ENCODE results near the gene TRABD2B. TPM values are rescaled to one million over a fixed set of nuclear protein-coding genes. Genes with fewer than 3 reads are reported as not detected.

Gene TRABD2B
- total RNA-seq, 1 donor from 2014 or later, result not detected

GRCh38 chr1:47738560-47739182 lies 258.5 kb downstream of the TRABD2B start:
- peak; percentile 50 for DNase-seq (ENCODE audit: low read depth)

- DNase-seq (ENCODE audit: low read depth), result no peak
Measured at GRCh38 chr1:47732489-47732888, 264.7 kb downstream of the TRABD2B start.

DNA sequence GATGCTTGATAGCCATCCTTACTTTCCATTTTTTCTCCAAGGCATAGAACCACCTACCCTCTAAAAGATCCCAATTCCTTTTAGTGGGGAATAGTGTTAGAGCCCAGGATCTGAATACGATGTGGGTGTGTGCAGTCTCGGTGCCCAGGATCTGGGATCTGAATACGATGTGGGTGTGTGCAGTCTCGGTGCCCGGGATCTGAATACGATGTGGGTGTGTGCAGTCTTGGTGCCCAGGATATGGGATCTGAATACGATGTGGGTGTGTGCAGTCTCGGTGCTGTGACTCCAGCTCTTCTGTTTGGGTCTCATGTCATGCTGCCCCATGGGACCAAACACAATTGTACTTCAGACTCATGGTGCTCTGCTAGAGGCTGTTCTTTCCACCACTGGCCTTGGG lies 265.5 kb downstream of the TRABD2B start:
- DNase-seq (ENCODE audit: low read depth), result no peak

DNA sequence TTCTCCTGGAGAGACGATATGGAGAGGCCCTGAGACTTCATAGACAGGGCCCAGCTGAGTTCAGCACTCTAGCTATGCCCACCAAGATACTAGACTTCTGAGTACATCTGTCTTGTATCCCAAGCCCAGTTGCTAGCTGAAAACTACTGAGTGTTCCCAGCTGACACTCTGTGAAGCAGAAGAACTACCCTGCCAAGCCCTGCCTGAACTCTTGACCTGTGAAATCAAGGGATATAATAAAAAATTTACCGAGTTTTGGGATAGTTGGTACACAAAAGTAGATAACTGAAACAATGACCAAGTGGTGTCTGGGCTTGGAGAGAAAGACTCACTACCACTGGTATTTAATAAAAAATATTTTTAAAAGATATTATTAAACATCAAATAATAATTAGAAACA lies 267.5 kb downstream of the TRABD2B start:
- DNase-seq (ENCODE audit: low read depth), result no peak

DNA sequence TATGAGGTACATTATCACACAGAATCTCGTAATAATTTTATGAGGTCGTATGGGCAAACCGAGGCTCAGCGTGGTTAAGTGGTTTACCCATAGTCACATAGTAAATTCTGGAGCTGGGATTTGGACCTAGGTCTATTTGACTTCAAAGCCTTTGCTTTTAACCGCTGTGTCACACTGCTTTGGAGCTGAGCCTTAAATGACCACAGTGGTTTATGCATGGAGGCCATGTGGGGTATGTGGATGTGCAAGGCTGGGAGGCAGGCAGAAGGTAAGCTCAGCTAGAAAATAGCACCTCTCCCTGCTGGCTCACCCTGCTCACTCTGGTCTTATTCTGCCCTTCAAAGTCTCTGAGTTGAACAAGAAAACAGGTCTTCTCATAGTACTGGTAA lies 269.5 kb downstream of the TRABD2B start:
- peak; percentile 49 for DNase-seq (ENCODE audit: low read depth)

GRCh38 chr1:47727051-47727696 lies 270.0 kb downstream of the TRABD2B start:
- DNase-seq (ENCODE audit: low read depth), result no peak

GRCh38 chr1:47725992-47726855 lies 271.0 kb downstream of the TRABD2B start:
- DNase-seq (ENCODE audit: low read depth), result peak; percentile 74

GRCh38 chr1:47725511-47725991 lies 271.6 kb downstream of the TRABD2B start:
- no peak for DNase-seq (ENCODE audit: low read depth)

GRCh38 chr1:47725000-47725473 lies 272.1 kb downstream of the TRABD2B start:
- no peak for DNase-seq (ENCODE audit: low read depth)

DNA sequence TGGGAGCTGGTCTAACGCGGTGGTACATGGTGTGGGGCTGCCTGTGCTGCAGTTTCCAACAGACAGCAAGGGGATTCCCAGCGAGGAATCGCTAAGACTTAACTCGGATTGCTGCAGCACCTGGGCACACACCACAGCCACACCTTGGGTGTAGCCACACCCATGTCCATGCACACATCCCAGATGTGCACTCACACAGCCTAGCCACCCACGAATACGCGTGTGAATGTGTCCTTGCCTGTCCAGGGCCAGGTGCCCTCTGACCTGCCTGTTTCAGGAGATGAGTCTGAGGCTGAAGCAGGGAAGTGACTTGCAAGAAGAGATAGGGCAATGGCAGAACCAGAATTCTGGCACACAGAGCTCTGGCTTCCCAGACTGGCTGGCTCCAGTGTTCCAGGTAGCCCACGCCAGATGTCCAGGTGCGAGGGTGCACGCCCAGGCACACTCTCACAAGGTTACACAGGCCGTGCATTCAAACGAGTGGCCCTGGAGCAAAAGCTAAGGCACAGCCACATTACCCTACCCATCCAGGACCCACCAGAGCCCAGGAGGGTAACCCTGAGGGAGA lies 272.7 kb downstream of the TRABD2B start:
- no peak for DNase-seq (ENCODE audit: low read depth)

DNA sequence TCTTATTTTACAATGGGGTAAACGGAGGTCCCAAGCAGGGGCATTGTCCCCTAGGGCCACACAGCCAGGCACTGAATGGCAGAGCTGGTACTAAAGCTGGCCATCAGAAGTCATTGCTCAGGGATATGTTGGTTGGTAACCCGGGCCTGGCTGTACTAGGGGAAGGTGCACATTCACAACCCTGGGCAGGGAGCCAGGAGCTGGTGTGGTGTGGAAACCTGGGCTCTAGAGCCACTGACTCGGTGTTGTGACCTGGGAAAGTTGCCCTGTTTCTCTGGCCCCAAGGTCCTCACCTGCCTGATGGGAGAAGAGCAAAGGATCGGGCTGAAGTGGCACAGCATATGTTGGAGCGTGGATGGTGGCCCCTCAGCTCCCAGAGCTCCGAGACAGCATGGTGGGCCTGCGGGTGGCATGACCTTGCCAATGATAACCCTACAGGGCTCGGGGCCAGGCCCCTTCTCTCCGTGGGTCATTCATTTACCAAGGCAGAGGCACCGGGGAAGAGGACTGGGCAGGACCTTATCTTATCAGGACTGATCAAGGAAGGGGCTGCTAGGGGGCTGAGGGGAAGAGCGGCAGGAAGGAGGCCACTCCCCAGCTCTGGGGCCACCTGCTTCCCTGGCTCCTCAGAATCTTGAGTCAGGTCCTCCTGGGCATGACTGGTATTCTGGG lies 274.1 kb downstream of the TRABD2B start:
- DNase-seq (ENCODE audit: low read depth), result no peak

DNA sequence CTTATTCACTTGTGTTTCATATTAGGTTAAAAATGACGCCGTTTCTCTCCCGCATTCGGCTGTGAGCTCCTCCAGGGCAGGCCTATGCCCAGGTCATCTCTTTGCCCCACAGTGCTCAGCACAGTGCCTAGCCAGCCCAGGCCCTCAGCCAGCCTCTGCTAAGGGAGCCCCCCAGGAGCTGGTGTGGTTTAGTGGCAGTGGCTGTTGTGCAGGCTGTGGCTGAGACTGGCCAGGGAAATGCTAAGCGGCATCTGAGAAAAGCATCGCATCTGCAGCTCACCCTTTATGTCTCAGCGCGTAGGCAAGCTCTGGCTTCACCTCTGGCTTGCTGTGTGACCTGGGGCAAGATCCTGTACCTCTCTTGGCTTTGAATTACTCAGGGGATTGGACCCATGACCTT lies 275.1 kb downstream of the TRABD2B start:
- DNase-seq (ENCODE audit: low read depth), result no peak

GRCh38 chr1:47720111-47720510 lies 277.1 kb downstream of the TRABD2B start:
- DNase-seq (ENCODE audit: low read depth), result no peak

GRCh38 chr1:47717341-47717740 lies 279.8 kb downstream of the TRABD2B start:
- no peak for DNase-seq (ENCODE audit: low read depth)

- DNase-seq (ENCODE audit: low read depth), result no peak
Measured at GRCh38 chr1:47713975-47714767, 283.0 kb downstream of the TRABD2B start.

GRCh38 chr1:47713333-47713953 lies 283.7 kb downstream of the TRABD2B start:
- DNase-seq (ENCODE audit: low read depth), result no peak

DNA sequence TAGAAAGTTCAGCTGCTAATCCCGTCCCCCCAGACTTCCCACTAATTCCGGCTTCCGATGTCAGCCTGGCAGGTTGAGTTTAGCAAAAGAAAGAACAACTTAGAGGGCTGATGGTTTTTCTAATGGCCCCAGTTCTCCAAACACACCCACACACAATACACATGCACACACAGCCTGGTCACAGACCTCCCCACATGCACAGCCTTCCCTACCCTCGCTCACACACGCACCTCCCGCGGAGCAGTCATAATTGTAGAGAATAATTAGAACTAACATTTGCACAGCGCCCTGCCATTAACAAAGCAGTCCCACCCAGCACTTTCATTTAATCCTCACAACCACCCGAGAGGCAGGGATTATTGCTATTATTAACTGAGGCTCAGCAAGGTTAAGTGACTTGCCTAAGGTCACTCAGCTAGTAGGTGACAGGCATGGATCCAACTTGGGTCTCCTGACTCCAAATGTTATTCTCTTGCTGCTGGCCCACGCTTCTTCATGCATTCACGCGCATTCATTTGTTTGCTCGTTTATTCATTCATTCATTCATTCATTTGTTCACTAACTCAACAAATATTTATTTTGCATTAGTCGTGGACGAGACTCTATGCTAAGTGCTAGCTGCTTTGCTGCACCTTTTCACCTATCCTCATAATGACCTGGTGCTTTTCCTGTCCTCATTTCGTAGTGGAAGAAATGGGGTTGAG lies 284.4 kb downstream of the TRABD2B start:
- DNase-seq (ENCODE audit: low read depth), result no peak

GRCh38 chr1:47711848-47712492 lies 285.2 kb downstream of the TRABD2B start:
- DNase-seq (ENCODE audit: low read depth), result no peak
